HL-60 (cell line): ENCODE results near the gene DZIP1L.

Experiments
- DNase-seq, 2 experiments: peaks; one replicate each; pipeline ENCODE4 v3.0.0-alpha.2; 2010 to 2020; ENCODE audit warnings: low read depth in 1 of 2, low spot score in 1 of 2
- H3K27ac ChIP-seq: fragments of 250-450 bp; sonication (Bioruptor Pico); replicated peaks from 2 replicates; pipeline ENCODE4 v1.5.1; 2020; ENCODE audit warnings: mild to moderate bottlenecking, moderate library complexity
- H3K27me3 ChIP-seq: fragments of 250-450 bp; sonication (Bioruptor Pico); 2 replicates; pipeline ENCODE4 v1.5.1; 2021; ENCODE audit warnings: mild to moderate bottlenecking, moderate library complexity; ENCODE audit not compliant: insufficient read depth, poor library complexity, severe bottlenecking
- H3K4me3 ChIP-seq: replicated peaks from 2 replicates; pipeline ENCODE4 v1.5.1; 2011; ENCODE audit warnings: mild to moderate bottlenecking, control low read depth, low read length; ENCODE audit not compliant: insufficient read depth
- CTCF ChIP-seq: IDR thresholded peaks from one replicate; pipeline ENCODE4 v1.5.1; 2011; ENCODE audit warnings: low read length, control low read depth, inconsistent platforms; ENCODE audit not compliant: insufficient read depth
- GABPA ChIP-seq: IDR thresholded peaks from 2 replicates; pipeline ENCODE4 v1.6.1; 2012; ENCODE audit warnings: low read depth
- POLR2AphosphoS5 ChIP-seq: IDR thresholded peaks from 2 replicates; pipeline ENCODE4 v1.6.1; 2012; ENCODE audit warnings: low read depth
- REST ChIP-seq: IDR thresholded peaks from 2 replicates; pipeline ENCODE4 v1.6.1; 2012; ENCODE audit warnings: low read depth; ENCODE audit not compliant: insufficient replicate concordance
- SPI1 ChIP-seq: IDR thresholded peaks from 2 replicates; pipeline ENCODE4 v1.6.1; 2012; ENCODE audit warnings: low read depth, mild to moderate bottlenecking, borderline replicate concordance
- long read RNA-seq: library from polyadenylated mRNA; unstranded; transcript quantifications from one replicate; pipeline ENCODE4 v2.0.0, GENCODE V29; 2020

DZIP1L gene
- long read RNA-seq, partial matches to known transcripts, result 8 of 22 reads
- long read RNA-seq, other reads (novel, unspliced or antisense), result 14 of 22 reads

- H3K4me3 ChIP-seq, result peak within 1 kb of the TSS; percentile 83
- H3K27ac ChIP-seq, result peak within 1 kb of the TSS; percentile 60
- H3K27me3 ChIP-seq, result no peaks in the 10 kb centered on the region
- DNase-seq, result peak in 1 of 2 experiments; percentile 30
- TF ChIP-seq REST (peak; percentile 14), POLR2AphosphoS5 (no peak), CTCF (peak; percentile 32), SPI1 (no peak), GABPA (no peak)
Observed at GRCh38 chr3:138114988-138115971, at the start of gene DZIP1L. Gene DZIP1L, minus strand, starts transcription at chr3:138115608. Its CDS starts 11,637 bp downstream, at chr3:138103971.

GRCh38 chr3:138165061-138165460 lies 49.7 kb upstream of the DZIP1L start:
- no peak for DNase-seq
- Histone ChIP-seq H3K27ac (no peak overlapping the region), H3K27me3 (no peaks in the 10 kb centered on the region), H3K4me3 (no peak overlapping the region)
- TF ChIP-seq REST (no peak), SPI1 (no peak), GABPA (no peak), CTCF (no peak), POLR2AphosphoS5 (no peak)

- no peak overlapping the region for H3K4me3 ChIP-seq
- no peak overlapping the region for H3K27ac ChIP-seq
- H3K27me3 ChIP-seq, result no peaks in the 10 kb centered on the region
- no peak for TF ChIP-seq SPI1
- TF ChIP-seq CTCF, result no peak
- TF ChIP-seq POLR2AphosphoS5, result no peak
- TF ChIP-seq REST, result no peak
- TF ChIP-seq GABPA, result no peak
- no peak for DNase-seq
Observed at GRCh38 chr3:138157743-138158142, 42.3 kb upstream of the DZIP1L start.
